PC-3 (cell line): Measurements from ENCODE around the gene BRWD1.

Source experiments
- EZH2 ChIP-seq: fragments of 300-600 bp; sonication (generic); IDR thresholded peaks from one replicate; pipeline ENCODE4 v1.6.1; 2017; ENCODE audit warnings: antibody characterized with exemption, mild to moderate bottlenecking, low read length; ENCODE audit not compliant: unreplicated experiment
- TF ChIP-seq, protein P1 (sequence below): fragments of 300-600 bp; sonication (generic); conservative IDR thresholded peaks from 2 replicates; pipeline ENCODE4 v1.5.1; 2017; ENCODE audit warnings: antibody characterized with exemption, low read depth, mild to moderate bottlenecking, low read length

GRCh38 chr21:39189857-39190604 lies 123.4 kb downstream of the BRWD1 start:
- no peak for TF ChIP-seq EZH2
- TF ChIP-seq, protein P1, sequence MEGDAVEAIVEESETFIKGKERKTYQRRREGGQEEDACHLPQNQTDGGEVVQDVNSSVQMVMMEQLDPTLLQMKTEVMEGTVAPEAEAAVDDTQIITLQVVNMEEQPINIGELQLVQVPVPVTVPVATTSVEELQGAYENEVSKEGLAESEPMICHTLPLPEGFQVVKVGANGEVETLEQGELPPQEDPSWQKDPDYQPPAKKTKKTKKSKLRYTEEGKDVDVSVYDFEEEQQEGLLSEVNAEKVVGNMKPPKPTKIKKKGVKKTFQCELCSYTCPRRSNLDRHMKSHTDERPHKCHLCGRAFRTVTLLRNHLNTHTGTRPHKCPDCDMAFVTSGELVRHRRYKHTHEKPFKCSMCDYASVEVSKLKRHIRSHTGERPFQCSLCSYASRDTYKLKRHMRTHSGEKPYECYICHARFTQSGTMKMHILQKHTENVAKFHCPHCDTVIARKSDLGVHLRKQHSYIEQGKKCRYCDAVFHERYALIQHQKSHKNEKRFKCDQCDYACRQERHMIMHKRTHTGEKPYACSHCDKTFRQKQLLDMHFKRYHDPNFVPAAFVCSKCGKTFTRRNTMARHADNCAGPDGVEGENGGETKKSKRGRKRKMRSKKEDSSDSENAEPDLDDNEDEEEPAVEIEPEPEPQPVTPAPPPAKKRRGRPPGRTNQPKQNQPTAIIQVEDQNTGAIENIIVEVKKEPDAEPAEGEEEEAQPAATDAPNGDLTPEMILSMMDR: no peak
